Medulla oblongata (tissue), 1 donor: ENCODE results near the gene HMG20A.
"Not testable (repeated sequence)": the region's sequence is repeated elsewhere in the genome, so short reads cannot be mapped to it uniquely, and the experiment has no call there.

Experiments
- DNase-seq: peaks from one replicate; pipeline ENCODE4 v3.0.0-alpha.2; 2015; ENCODE audit errors: extremely low spot score

The HMG20A gene

GRCh38 chr15:77406846-77407245 is 13.8 kb upstream of the HMG20A start:
- DNase-seq = no peak

GRCh38 chr15:77409259-77410156 is 11.2 kb upstream of the HMG20A start:
- DNase-seq = peak; percentile 70

DNA sequence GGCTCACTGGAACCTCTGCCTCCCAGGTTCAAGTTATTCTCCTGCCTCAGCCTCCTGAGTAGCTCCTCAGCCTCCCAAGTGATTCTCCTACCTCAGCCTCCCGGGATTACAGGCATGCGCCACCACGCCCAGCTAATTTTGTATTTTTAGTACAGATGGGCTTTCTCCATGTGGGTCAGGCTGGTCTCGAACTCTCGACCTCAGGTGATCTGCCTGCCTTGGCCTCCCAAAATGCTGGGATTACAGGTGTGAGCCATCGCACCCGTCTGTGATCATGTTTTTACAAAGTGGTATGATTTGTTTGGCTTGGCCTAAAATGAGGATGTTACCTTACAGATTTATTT is 10.6 kb upstream of the HMG20A start:
- not testable (repeated sequence) for DNase-seq

DNA sequence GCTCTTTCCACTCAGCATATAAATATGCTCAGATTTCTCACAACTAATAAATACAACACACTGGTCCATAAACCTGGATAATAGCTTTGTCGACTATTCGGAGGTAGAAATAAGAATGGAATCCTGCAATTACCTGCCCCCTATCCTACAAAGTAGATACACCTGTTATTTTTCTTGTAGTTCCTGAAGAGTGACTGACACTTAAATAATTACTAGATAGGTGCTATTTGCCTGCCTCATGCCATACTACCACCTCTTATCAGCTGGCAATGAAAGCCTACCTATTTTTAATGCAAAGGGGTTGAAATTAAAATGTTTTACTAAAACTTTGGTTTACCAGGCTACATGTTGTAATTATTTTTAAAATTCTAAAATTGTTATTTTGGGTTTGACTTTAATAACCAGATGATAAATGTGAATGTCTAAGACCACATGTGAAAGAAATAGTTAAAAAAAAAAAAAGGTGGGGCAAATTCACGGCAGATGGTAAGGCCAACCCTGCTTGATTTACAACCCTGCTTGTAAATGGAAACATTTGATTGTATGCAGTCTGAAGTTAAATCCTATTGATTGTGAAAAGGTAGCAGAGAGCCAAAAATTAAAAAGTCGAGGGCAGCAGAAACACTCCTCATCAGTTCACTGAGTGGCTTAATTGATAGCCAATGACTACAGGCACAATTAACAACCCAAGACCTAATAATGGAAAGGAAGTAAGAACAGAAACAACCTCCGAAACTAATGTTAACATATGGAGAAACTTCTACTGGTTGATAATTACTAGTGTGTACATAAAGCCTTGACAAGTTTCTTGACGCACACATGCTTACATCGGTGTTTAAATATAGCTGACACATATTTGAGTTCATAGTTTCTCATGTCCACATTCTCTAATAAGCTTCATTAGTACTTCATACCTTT is 9.7 kb upstream of the HMG20A start:
- no peak for DNase-seq

DNA sequence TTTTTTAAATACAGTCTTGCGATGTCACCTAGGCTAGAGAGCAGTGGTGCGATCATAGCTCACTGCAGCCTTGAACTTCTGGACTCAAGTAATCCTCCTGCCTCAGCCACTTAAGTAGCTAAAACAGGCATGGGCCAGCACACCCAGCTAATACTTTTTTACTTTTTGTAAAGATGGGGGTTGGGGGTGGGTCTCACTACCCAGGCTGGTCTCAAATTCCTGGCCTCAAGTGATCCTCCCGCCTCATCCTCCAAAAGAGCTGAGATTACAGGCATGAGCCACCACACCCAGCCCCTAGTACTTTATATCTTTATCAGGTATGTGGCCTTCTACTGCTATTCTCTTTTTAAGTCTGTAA is 9.1 kb upstream of the HMG20A start:
- no peak for DNase-seq

DNA sequence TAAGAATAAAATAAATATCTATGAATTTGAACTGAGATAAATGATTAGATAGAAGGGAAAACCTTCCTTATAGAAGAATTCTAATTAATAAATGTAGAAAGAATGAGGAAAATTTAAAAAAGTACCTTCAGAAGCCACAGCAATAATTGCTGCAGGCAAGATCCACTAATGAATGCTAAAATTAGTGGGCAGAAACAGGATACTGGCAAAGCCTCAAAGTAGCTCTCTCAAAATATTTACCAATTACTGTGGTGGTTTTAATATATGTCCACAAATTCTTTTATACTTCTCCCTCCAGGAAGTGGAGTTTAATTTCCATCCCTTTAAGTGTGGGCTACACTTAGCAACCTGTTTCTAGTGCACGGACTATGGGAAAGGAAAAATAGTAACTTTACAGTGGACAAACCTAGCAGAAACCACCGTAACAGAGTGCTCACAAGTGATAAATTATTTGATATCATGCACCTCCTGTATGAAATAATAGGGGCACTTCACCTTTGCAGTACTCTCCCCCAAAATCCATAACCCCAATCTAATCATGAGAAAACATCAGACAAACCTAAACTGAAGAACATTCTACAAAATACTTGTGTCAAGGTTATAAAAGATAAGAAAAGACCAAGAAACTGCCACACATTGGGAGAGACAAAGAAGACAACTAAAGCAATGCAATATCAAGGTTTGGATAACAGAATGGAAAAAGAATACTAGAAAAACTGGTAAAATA is 7.6 kb upstream of the HMG20A start:
- no peak for DNase-seq

DNA sequence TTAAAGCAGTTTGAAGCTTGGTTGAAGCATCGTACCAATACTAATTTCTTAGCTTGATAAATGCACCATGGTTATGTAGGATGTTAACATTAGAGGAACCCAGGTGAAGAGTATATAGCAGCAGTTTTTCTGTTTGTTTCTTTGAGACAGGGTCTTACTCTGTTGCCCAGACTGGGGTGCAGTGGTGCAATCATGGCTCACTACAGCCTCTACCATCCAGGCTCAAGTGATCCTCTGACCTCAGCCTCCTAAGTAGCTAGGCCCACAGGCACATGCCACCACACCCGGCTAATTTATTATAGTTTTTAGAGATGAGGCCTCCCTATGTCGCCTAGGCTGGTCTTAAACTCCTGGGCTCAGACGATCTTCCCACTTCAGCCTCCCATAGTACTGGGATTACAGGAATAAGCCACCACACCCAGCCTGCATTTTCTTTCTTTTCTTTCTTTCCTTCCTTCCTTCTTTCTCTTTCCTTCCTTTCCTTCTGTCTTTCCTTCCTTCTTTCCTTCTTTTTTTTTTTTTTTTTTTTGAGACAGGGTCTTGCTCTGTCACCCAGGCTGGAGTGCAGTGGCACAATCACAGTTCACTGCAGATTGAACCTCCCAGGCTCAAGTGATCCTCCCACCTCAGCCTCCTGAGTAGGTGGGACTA is 6.9 kb upstream of the HMG20A start:
- DNase-seq = no peak

DNA sequence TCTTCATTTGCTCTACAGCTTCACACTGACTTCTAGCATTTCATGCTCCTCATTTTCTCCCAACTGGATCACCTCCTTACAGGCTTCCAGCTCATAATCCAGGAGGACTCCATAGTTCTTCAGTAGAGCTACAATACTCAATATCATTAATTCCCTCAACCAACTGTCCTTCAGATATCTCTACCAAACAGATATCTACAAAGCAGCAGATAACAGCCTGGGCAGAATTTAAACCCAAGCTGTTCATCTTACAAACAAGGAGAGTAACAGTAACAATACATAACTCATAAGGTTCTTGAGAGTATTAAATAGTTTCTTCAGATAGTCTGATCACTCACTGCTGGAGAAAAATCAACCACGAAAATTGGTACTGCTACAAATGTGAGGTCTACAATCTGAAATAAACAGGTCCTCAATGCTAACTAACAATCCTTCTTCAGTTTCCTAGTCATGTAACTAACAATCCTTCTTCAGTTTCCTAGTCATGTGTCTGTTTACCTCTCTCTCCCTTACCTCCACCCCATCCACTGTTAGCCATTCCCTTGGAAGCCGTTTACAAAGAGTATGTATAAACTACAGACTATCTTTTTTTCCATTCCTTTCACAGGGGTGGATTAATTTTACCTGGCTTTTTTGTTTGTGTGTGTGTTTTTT is 5.8 kb upstream of the HMG20A start:
- DNase-seq = no peak

- no peak for DNase-seq
Observed at GRCh38 chr15:77415450-77416147, 5.1 kb upstream of the HMG20A start.

GRCh38 chr15:77416148-77416455 is 4.6 kb upstream of the HMG20A start:
- no peak for DNase-seq

GRCh38 chr15:77416954-77417353 is 3.7 kb upstream of the HMG20A start:
- no peak for DNase-seq

GRCh38 chr15:77417602-77418001 is 3.1 kb upstream of the HMG20A start:
- DNase-seq = no peak

DNA sequence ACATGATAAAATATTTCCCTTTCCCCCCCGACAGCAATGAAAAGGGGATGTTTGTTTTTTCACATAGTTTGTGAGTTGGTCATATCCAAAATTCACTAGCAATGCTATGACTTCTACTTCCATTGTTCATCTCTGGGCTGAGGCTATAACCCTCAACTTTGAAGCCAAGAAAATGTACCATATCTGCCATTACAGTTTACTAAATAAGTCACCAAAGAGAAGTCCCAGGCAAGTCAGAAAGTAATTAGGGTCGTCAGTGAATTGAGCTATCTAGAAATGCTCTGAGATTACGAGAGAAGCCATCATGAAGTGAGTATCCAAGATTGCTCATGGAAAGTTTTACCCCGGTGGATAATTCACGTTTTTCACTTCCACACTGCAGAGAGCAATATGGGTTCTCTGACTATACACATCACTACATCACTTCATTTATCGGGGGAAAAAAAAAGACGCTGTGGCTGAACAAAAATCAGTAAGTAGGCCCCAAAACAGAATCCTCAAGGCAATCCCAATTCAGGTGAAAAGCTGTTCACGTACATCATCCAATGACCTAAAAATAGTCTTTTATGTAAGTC is 2.2 kb upstream of the HMG20A start:
- peak; percentile 34 for DNase-seq

- DNase-seq = peak; percentile 67
Observed at GRCh38 chr15:77418966-77419835, 1.5 kb upstream of the HMG20A start.

DNA sequence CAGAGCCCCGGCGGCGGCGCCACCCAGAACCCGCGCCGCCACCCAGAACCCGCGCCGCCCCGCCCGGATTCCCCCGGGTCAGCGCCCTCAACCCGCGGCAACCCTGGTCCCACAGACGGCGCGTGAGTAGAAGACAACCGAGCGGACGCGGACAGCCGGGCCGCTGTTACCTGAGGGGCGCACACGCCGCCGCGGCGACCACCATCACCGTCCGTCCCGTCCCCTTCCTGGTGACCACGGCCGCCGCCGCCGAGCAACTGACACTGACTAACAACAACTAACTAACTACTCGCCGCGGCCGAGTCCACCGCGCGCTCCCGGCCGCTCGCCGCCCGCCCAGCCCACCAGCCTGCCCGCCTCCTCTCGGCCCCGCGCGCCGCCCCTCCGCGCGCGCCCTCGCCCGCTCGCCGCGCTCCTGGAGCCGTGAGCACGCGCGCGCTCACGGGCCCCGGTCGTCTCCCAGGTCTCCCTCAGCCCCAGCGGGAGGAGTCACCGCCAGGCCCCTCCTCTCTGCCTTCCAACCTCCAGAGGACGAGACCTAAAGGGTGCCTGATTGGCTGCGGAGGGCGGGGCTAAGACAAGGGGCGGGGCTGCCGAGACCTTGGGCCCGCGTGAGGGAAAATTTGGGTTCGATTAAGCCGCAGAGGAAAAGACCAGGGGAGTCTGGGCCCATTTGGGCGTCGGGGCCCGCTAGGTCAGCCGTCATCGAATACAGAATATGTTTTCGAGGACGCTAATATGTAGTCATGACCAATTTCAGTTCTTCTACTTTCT is 665 bp upstream of the HMG20A start, which contains the start of gene PEAK1:
Gene PEAK1, minus strand, starts transcription at position 269 of the 774 bp plus-strand sequence. CDS start 238,178 bp downstream, outside the sequence.
- peak; percentile 99 for DNase-seq

GRCh38 chr15:77421370-77421700 is 647 bp downstream of the HMG20A start:
- peak; percentile 35 for DNase-seq

DNA sequence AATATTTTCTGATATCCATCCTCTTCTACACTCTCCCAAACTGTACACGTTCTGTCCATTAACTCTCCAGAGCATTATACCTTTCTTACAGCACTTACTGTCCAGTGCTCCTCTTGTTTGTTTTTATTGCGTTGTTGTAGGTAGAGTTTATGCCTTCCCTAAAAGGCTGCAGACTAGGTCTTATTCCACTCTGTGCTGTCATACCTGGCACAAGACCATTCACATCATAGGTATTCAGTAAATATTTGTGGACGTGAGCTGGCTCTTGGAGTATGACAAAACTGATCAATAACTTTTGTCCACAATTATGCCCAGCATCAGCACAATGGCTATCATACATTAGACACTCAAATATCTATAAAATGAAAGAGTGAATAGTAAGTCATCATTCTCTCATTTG is 4.4 kb downstream of the HMG20A start:
- DNase-seq = no peak

DNA sequence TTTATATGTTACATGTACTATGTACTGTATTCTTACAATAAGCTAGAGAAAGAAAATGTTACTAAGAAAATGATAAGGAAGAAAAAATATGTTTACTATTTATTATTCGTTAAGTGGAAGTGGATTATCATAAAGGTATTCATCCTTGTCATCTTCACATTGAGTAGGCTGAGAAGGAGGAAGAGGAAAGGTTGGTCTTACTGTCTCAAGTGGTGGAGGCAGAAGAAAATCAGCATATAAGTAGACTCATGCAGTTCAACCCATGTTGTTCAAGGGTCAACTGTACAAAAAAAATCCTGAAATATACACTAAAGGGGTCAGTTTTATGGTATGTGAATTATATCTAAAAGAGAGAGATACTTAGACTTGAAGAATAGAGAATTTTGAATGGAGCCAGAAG is 5.7 kb downstream of the HMG20A start:
- no peak for DNase-seq

- DNase-seq = no peak
Observed at GRCh38 chr15:77426871-77427270, 6.2 kb downstream of the HMG20A start.
